Measurements from ENCODE around the gene PPP1R1B.

PPP1R1B gene

DNA sequence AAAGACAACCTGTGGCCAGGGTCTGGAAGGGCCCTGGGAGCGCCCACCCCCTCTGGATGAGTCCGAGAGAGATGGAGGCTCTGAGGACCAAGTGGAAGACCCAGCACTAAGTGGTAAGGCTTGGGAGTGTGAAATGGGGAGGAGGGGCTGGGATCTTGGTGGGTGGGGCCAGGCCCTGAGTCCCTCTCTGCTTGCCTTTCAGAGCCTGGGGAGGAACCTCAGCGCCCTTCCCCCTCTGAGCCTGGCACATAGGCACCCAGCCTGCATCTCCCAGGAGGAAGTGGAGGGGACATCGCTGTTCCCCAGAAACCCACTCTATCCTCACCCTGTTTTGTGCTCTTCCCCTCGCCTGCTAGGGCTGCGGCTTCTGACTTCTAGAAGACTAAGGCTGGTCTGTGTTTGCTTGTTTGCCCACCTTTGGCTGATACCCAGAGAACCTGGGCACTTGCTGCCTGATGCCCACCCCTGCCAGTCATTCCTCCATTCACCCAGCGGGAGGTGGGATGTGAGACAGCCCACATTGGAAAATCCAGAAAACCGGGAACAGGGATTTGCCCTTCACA lies 8.9 kb downstream of the PPP1R1B start:
- peak; percentile 19 for DNase-seq

DNA sequence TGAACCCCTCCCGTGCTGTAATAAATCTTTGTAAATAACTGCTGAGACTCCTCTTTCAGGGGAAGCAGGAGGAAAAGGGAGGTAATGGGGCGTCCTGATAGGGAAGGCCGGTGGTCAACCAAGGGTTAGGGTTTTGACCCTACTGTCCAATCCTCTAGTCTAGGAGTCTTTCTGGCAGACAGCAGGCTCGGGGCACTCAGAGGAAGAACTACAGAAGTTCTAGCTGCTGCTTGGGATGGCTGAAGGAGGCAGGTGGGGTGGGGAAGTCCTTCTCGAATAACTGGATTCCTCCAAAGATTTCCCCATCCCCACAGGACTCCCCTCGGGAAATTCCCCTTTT lies 9.8 kb downstream of the PPP1R1B start:
- no peak for DNase-seq

DNA sequence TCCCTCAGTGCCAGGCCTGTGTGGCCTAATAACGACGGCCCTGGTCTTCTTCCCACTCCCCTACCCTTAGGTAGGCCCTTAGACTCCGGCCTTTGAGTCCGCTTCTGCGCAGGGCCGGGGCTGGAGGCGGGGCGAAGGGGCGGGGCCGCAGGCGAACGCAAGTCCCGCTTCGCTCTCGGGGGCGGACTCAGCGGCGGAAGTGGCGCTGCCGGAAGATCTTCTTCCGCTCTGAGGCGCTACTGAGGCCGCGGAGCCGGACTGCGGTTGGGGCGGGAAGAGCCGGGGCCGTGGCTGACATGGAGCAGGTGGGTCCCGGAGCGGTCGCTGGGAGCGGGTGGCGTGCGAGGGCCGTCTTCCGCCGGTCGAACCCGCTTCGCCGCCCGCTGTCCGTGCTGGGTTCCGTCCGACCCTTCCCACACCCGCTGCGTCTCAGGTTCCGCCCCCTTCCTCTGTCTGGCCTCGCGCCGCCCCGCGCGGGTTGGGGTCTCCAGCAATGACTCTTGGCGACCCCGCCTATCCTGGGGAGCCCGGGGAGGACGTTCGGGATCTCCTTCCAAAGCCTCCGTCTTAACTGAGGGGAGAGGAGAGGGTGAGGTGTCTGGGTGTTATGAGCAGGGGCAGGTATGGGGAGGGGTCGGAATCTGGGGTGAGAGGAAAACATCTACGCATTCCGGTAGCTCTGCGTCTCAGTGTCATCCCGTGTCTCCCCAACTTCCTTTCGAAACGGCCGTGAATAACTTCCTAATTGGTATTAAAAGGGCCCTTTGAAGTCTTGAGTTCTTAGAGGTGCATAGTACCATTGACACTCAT lies 10.4 kb downstream of the PPP1R1B start, which contains the start of gene STARD3:
STARD3 (plus strand) TSS at position 218 of the 810 bp plus-strand sequence. CDS start 16,388 bp downstream, outside the sequence.
- peak; percentile 88 for DNase-seq

DNA sequence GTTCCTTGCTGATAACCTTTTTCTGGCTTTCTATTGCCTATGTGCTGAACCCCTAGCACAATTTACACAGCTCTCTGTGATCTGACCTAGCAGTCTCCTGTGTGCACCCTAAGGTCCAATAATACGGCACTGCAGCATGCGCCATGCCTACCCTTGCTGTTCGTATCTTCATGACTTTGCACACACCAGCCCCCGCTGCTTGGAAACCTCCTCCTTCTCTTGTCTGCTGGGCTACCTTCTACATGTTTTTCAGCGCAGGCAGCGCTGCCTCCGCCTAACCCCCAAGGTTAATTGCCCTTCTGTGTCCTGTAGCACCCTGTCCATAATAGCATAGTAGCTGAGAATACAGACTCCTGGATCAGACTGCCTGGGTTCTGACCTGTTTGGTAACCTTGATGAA lies 11.6 kb downstream of the PPP1R1B start:
- DNase-seq: no peak

DNA sequence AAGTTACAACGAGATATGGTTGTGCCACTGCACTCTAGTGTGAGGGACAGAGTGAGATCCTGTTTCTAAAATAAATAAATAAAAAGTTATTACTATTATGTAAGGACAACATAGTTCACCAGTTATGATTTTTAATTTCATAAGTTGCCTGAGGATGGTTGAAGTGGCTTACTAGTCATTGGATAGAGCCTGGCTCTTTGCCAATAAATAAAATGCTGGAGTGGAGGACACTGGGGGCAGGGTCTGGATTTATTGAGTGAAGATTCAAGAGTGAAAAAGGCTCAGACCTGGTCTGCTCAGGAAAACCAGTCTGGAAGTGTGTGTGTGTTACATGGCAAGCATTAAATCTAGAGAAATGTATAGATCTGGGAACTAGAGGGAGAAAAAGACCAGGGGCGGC lies 12.3 kb downstream of the PPP1R1B start:
- DNase-seq: no peak

DNA sequence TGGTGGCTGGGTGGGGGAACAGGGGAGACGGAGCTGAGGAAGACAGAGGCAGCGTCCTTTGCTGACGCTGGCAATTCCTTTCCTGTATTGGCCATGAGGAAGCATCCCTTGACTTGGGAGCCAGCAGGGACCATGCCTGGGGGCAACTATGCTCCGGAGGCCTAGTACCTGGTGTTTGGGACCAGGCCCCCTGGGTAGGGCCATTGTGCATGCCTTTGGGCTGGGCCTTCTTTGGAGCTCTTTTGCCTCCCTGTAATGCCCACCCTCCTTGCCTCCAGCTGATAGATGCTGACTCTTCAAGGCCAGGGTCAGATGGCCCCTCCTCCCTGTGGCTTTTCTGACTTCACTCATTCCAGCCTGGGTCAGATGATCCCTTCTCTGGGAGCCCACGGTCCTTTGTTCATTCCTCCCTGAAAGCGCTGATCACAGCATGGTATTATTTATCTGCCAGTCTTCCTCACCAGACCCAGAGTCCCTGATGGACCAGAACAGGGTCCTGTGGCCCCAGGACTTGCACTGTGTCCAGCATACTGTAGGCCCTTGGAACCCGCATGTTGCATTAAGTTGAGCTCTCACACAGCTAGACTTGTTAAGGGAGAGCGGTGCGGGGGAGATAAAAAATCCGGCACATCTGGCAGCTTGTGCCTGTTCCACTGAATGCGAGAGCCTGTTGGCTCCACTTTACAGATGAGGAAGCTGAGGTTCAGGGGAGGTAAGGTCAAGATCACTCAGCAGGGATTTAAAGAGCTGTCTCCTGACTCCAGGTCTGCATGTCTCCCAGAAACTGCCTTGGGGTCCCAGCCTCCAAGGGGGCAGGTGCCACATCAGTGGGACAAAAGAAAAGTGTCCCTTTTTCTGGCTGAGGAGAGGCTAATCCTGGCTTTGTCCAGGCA lies 13.1 kb downstream of the PPP1R1B start:
- DNase-seq: no peak

DNA sequence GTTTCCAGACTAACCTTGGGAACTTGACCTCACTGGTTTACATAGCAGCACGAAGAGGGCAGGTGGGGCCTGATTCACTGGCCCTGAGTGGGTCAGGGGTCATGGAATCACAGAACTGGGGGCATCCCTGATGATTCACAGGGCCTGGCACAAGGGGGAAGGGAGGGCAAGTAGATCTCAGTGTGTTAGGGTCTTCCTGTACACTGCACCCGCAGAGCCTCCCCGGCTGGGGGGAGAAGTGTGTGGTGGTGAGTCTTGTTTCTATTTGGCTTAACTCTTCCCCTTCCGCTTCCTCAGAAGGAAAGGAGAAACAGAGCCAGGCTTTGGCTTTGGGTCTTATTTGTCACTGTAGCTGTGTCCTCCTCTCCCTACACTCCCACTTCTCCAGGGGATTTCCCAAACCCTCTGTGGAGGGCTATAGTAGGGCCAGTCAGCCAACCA lies 13.9 kb downstream of the PPP1R1B start:
- no peak for DNase-seq

DNA sequence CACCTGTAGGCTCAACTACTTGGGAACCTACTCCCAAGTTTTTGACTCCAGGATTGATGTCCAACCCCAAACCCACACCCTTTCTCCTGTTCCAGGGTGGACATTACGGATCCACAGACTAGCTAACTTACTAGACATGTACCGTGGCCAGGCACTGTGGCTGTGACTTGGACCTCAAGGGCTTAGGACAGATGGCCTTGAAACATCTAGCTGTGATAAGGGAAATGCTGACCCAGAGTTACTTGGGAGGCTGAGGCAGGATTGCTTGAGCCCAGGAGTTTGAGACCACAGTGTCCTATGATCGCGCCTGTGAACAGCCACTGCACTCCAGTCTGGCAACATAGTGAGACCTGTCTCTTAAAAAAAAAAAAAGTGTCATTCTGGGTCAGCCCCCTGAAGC lies 14.3 kb downstream of the PPP1R1B start:
- DNase-seq: no peak

DNA sequence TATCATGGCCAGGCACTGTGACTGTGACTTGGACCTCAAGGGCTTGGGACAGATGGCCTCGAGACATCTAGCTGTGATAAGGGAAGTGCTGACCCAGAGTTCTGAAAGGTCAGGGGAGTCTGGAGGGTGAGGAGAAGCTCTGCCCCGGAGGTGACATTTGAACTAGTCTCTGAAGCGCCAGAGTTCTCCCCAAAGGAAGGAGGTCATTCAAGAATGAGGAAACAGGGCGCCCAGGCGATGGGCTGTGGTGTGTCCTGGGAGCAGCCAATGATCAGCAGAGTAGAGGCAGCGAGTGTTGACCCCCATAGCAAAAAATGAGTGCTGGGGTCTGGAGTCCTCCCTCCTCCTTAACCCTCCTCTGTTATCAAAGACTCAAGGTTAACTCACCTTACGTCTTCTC lies 15.1 kb downstream of the PPP1R1B start:
- no peak for DNase-seq

DNA sequence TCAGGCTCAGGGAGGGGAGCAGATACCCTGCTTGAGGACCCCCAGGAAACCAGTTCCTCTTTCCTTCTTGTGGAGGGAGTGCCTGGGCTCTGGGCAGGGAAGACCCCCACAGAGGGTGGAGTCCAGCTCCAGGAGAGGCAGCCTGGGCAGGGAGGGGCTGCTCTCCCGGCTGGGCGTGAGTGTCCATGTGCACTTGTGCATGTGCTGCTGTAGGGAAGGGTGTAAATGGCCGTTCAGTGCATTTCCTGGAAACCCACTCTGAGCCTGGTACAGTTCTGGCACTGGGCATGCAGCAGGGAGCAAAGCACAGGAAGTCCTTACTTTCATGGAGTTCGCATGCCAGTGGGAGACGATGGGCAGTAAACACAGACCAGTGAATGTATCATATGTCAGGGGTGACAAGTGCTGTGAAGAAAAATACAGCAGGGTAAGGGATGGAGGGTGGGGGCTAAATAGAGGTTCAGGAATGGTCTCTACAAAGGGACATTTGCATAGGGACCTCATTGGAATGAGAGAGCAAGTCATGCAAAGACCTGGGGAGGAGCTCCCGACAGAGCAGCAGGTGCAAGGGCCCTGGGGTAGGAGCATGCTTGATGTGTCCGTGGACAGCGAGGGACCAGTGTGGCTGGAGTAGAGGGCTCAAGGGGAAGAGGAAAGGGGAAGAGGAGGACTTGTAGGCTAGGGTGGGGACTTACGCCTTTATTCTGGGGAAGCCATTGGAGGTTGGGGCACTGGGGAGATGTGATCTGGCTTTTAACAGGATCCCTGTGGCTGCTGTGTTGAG lies 15.7 kb downstream of the PPP1R1B start:
- DNase-seq: no peak

DNA sequence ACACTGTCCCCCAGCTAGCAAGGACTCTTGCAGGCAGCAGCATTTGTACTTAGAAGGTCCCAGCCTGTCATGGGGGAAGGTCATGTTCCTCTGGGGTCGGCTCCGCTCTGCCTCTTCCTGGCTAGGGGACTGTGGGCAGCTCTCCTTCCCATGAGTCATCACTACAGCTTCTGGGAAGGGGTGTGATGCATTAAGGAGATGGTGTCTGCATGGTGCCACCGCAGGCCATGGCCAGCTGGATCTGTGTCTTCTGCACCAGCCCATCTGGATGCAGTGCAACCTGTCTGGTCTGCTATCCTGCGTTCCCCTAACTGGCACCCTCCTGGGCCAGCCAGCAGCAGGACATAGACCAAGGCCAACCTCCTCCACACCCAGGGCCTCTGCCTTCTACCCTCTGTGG lies 16.5 kb downstream of the PPP1R1B start:
- DNase-seq: no peak

DNA sequence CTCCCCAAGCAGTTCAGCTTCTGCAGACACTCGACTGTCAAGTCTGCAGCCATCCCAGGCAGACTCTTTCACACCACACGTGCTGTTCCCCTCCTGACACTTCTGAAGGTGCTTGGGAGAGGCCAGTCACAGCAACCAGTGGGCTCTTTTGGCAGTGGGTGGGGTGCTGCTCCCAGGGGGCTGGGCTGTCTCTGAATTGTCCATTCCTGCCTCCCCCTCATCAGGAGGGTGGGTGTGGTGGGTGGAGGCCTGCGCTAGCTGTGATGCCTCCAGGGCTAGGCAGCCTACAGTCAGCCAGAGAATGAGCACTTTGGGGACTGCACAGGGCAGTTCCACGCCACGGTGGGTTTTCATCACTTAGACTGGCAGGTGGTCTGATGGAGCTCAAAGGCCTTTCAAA lies 20.5 kb downstream of the PPP1R1B start:
- peak; percentile 64 for DNase-seq

DNA sequence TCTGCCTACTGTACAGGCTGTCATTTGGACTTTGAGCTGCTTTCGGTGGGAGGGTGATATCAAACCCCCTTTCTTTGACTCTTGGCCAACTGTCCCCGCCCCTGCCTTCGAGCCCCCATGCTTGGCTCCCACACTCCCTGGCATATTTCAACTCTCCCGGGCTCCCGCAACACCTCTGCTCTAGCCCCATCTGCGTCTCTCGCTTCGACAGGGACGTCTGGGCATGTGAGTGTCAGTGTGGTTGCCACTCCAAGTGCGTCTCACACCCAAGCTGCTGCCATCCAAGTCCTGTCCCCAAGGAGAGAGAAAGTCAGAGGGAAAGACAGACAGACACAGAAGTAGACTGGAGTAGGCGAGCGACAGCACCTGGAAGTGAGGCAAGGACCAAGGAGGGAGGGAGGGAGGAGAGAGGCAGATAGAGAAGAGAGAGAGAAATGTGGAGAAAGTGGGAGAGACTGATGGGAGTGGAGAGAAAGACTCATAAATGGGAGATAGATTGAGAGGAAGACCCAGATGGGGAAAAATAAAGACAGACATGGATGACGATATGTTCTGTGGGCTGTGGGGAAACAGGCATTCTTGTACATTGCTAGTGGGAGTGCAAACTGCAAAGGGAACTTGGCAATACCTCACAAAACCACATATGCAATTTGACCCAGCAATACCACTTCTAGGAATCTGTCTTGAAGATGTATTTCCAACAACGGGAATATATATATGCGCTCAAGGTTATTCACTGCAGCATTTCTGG lies 22.0 kb downstream of the PPP1R1B start:
- DNase-seq: no peak

DNA sequence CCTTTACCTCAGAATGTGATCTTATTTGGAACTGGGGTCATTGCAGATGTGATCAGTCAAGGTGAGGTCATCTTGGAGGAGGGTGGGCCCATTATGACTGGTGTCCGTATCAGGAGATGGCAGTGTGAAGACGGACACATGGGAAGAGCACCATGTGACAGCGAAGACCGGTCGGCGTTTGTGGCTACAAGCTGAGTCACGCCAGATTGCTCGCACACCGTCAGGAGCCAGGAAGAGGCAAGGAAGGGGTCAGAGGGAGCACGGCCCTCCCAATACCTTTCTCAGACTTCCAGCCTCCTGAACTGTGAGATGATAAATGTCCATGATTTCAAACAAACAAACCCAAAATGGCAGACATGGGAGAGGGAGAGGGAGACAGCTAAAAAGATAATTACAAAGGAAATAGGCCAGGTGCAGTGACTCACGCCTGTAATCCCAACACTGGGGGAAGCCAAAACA lies 23.4 kb downstream of the PPP1R1B start:
- DNase-seq: no peak

DNA sequence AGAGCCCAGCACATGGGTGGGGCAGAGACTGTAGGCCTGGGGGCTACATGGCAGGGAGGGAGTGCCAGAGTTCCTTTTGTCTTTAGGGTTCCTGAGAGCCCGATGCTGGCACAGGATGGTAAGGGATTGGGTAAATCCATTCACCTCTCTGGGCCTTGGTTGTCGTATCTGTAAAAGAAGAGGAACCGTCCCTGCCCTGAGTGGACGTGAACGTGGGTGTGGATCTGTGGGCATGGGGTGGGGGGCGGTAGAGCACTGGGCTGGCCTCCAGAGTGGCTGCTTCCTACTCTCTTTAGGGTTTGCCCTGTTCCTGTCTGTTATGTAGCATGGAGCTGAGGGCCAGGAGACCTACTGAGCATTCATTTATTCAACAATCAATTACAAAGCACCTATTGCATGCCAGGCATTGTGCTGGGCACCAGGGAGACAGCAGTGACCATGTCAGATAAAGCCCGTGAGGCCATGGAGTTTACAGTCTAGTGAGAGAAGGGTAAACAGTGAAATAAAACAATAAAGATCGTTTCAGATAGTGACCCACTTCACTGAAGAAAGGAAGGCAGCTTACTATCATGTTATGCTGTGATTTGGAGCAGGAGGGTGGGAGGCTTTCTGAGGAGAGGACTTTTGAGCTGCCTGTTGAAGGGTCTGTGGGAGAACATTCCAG lies 25.3 kb downstream of the PPP1R1B start:
- DNase-seq: no peak

DNA sequence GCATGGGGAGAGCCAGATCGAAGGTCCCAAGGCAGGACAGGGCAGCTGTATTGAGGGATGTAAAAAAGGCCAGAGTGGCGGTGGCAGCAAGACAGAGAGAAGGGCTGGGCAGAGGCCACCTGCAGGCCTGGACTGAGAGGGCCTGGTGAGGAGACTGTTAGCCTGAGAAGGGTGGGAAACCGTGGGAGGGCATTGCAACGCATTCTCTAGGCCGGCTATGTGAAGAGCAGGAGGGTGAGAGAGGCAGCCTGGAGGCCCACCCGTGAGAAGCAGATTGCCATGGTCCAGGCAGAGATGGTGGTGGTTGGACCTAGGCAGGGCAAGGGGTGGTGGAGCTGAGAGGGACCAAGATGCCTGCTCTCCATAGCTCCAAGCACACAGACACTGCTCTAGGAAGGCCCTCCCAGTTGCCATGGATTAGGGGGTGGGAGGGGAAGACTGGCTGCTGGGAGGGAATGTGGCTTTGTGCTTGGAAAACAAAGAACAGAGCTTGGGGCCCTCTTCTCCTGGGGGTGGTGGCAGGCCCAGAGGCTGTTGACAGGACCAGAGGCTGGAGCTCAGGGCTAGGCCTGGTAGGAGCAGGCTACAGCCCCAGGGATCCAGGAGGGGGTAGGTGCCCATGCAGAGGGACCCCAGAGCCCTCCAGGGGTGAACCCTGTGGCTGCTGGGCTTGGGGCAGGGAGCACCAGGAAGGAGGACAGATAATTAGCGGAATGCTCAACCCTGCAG lies 26.0 kb downstream of the PPP1R1B start:
- no peak for DNase-seq

DNA sequence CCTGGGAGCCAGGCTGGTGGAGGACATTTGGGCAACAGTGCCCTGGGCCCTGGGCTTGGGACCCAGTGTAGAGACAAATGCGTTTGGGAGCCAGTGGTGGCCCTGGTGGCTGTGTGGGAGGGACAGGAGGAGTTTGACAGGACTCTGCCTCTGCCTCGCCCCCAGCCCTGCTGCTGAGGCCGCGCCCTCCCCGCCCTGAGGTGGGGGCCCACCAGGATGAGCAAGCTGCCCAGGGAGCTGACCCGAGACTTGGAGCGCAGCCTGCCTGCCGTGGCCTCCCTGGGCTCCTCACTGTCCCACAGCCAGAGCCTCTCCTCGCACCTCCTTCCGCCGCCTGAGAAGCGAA lies 26.5 kb downstream of the PPP1R1B start:
- no peak for DNase-seq

DNA sequence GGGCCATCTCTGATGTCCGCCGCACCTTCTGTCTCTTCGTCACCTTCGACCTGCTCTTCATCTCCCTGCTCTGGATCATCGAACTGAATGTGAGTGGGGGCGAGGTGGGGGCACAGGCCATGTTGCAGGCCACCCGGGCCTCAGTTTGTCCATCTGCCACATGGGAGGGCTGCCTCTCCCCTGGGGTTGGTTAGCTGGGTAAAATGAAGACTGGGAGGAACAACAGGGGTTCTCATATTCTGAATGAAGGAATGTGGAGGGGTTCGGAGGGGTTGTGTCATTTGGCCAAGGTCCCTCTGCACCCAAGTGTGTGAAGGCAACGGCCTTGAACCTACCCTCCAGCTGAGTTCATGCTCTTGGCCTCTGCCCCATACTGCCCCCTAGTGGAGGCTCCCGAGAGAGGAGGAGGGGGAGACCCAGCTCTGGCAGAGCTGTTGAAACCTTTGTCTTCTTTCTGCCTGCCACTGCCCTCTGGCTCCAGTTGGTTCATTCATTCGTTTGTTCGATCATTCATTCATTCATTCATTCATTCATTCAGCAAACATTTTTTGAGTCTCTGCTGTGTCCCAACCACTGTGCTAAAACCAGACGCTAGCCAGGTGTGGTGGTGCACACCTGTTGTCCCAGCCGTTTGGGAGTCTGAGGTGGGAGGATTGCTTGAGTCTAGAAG lies 27.0 kb downstream of the PPP1R1B start:
- peak; percentile 85 for DNase-seq

DNA sequence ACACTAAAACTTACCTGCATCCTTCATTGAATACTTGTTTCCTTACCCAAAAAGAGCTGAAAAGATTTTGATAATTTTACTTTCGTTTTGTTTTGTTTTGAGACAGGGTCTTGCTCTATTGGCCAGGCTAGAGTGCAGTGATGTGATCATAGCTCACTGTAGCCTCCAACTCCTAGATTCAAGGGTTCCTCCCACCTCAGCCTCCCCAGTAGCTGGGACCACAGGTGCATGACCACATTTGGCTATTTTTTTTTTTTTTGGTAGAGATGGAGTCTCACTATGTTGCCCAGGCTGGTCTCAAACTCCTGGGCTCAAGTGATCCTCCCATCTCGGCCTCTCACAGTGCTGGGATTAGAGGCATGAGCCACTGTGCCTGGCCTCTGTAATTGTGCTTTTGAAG lies 28.4 kb downstream of the PPP1R1B start:
- no peak for DNase-seq

DNA sequence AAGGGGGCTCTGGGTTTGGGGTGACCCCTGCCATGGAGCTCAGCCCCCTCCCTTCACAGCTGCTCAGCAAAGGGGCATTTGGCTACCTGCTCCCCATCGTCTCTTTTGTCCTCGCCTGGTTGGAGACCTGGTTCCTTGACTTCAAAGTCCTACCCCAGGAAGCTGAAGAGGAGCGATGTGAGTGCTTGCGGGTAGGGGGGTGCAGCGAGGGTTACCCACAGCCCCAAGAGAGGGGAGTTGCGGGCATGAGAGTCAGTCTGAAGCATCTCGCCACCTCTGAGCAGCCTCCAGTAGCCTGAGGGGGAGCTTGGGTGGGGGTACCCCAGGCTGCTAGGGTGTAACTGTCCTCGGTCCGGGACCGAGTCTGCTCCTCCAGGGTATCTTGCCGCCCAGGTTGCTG lies 31.6 kb downstream of the PPP1R1B start:
- DNase-seq: no peak

Measured in hematopoietic multipotent progenitor cell treated with erythropoietin and hydrocortisone succinate and interleukin-3 and kit ligand, for 8 days (in vitro differentiated cells).